Mesenchymal stem cell (in vitro differentiated cells and primary cell): ENCODE results near the gene PSEN2.

Experiments used
- DNase-seq: peaks from one replicate; pipeline ENCODE4 v3.0.0-alpha.2; 2013
- H2AFZ ChIP-seq: one replicate; pipeline ENCODE4 v1.6.1; 2013; ENCODE audit warnings: low read depth, mild to moderate bottlenecking, control low read depth, inconsistent platforms, low read length, moderate library complexity
- H2AK5ac ChIP-seq: 2 replicates; pipeline ENCODE4 v1.6.1; 2013; ENCODE audit warnings: low read length, moderate library complexity, mild to moderate bottlenecking, inconsistent platforms; ENCODE audit not compliant: severe bottlenecking
- H2BK120ac ChIP-seq: one replicate; pipeline ENCODE4 v1.6.1; 2013; ENCODE audit warnings: low read depth, mild to moderate bottlenecking, inconsistent platforms, low read length, moderate library complexity
- H2BK12ac ChIP-seq, 2 experiments: one replicate each; pipeline ENCODE4 v1.6.1; 2013; ENCODE audit warnings: inconsistent platforms in 2 of 2, low read length in 2 of 2, mild to moderate bottlenecking in 2 of 2, moderate library complexity in 2 of 2, control low read depth in 1 of 2
- H2BK15ac ChIP-seq: one replicate; pipeline ENCODE4 v1.6.1; 2013; ENCODE audit warnings: mild to moderate bottlenecking, low read depth, inconsistent platforms; ENCODE audit not compliant: poor library complexity, severe bottlenecking
- H2BK5ac ChIP-seq: 2 replicates; pipeline ENCODE4 v1.6.1; 2013; ENCODE audit warnings: low read depth, mild to moderate bottlenecking, low read length, control low read depth, inconsistent platforms; ENCODE audit not compliant: poor library complexity, severe bottlenecking
- H3K14ac ChIP-seq, 2 experiments: one replicate each; pipeline ENCODE4 v1.6.1; 2013; ENCODE audit warnings: inconsistent platforms in 2 of 2, low read length in 2 of 2, control low read depth in 1 of 2, mild to moderate bottlenecking in 1 of 2, moderate library complexity in 1 of 2
- H3K18ac ChIP-seq, 2 experiments: one replicate each; pipeline ENCODE4 v1.6.1; 2013; ENCODE audit warnings: inconsistent platforms in 2 of 2, low read length in 2 of 2, control low read depth in 1 of 2, low read depth in 1 of 2, mild to moderate bottlenecking in 1 of 2
- H3K23ac ChIP-seq, 2 experiments: one replicate each; pipeline ENCODE4 v1.6.1; 2013; ENCODE audit warnings: inconsistent platforms in 2 of 2, low read length in 2 of 2, mild to moderate bottlenecking in 2 of 2, moderate library complexity in 2 of 2, control low read depth in 1 of 2
- H3K27ac ChIP-seq: 2 replicates; pipeline ENCODE4 v1.5.1; 2013; ENCODE audit warnings: mild to moderate bottlenecking, moderate library complexity, low read length, control low read depth, inconsistent platforms; ENCODE audit not compliant: poor library complexity, severe bottlenecking
- H3K27me3 ChIP-seq, 2 experiments: 2 replicates each; pipeline versions ENCODE4 v1.6.1 to v1.7.0; 2013; ENCODE audit warnings: low read length in 2 of 2, mild to moderate bottlenecking in 2 of 2, moderate library complexity in 2 of 2, control low read depth in 1 of 2, inconsistent platforms in 1 of 2; ENCODE audit not compliant: control insufficient read depth in 1 of 2, insufficient read depth in 1 of 2
- H3K36me3 ChIP-seq, 2 experiments: 2 replicates each; pipeline versions ENCODE4 v1.6.1 to v1.7.0; 2013; ENCODE audit warnings: low read length in 2 of 2, control low read depth in 1 of 2, inconsistent platforms in 1 of 2, low read depth in 1 of 2, mild to moderate bottlenecking in 1 of 2; ENCODE audit not compliant: insufficient read depth in 2 of 2, control insufficient read depth in 1 of 2
- H3K4ac ChIP-seq, 2 experiments: one replicate each; pipeline ENCODE4 v1.6.1; 2013; ENCODE audit warnings: inconsistent platforms in 2 of 2, low read length in 2 of 2, mild to moderate bottlenecking in 2 of 2, moderate library complexity in 2 of 2, control low read depth in 1 of 2, low read depth in 1 of 2
- H3K4me1 ChIP-seq: 2 replicates; pipeline ENCODE4 v1.6.1; 2013; ENCODE audit warnings: low read depth, low read length, control low read depth; ENCODE audit not compliant: control insufficient read depth, insufficient read depth
- H3K4me2 ChIP-seq: 2 replicates; pipeline ENCODE4 v1.6.1; 2013; ENCODE audit warnings: low read length, mild to moderate bottlenecking, inconsistent platforms; ENCODE audit not compliant: poor library complexity, severe bottlenecking
- H3K4me3 ChIP-seq, 2 experiments: 2 replicates each; pipeline versions ENCODE4 v1.5.1 to v1.7.0; 2013; ENCODE audit warnings: low read length in 2 of 2, mild to moderate bottlenecking in 2 of 2, control low read depth in 1 of 2, low read depth in 1 of 2; ENCODE audit not compliant: insufficient read depth in 1 of 2
- H3K79me1 ChIP-seq: replicated peaks from 2 replicates; pipeline ENCODE4 v1.6.1; 2013; ENCODE audit warnings: mild to moderate bottlenecking, control low read depth, low read length, inconsistent platforms; ENCODE audit not compliant: poor library complexity, severe bottlenecking
- H3K9ac ChIP-seq: 2 replicates; pipeline ENCODE4 v1.7.0; 2013; ENCODE audit warnings: mild to moderate bottlenecking, low read length, moderate library complexity
- H3K9me3 ChIP-seq: 2 replicates; pipeline ENCODE4 v1.7.0; 2013; ENCODE audit warnings: mild to moderate bottlenecking, low read length; ENCODE audit not compliant: control insufficient read depth
- H4K8ac ChIP-seq: one replicate; pipeline ENCODE4 v1.6.1; 2013; ENCODE audit warnings: inconsistent platforms, mild to moderate bottlenecking, low read length, moderate library complexity
- H4K91ac ChIP-seq: one replicate; pipeline ENCODE4 v1.6.1; 2013; ENCODE audit warnings: mild to moderate bottlenecking, low read length, inconsistent platforms
- WGBS: methylation state at CpG from one replicate; pipeline ENCODE4 v1.1.7; 2013; ENCODE audit warnings: mixed read lengths; 5-methylcytosine and 5-hydroxymethylcytosine counted together

Gene PSEN2

DNA sequence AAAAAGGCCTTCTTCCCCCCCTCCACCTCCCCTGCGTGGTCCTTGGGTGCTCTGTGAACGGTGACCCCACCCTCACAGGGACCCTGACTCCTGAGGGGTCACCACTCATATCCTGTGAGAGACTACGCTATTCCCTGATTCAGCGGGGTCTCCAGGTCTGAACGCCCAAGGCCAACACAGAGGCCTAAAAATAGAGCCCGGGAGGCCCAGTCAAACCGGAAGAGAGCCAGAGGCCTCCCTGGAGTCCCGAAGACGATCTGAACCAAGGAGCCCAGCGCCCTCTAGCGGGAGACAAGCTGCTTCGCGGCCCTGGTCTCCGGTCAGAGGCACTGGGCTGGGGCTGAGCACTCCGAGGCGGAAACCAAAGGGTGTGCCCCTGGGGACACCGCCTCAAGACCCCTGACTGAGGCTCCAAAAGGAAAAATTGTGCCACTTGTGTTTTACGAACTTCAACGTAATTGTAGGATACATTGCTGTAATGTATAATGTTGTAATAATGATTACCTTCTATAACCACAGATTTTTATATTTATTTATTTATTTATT is 42.4 kb upstream of the PSEN2 start:
- DNase-seq = peak; percentile 95
- Histone ChIP-seq H3K4ac (peak overlapping the region; percentile 34 to 88), H2BK12ac (peak overlapping the region in 1 of 2 experiments; percentile 71), H3K18ac (peak overlapping the region; percentile 92 to 93), H2AFZ (no peak overlapping the region), H3K9me3 (peaks cover 1% of the 10 kb centered on the region), H4K8ac (peak overlapping the region; percentile 100), H3K14ac (no peak overlapping the region), H4K91ac (peak overlapping the region; percentile 97), H2AK5ac (no peak overlapping the region), H2BK5ac (no peak overlapping the region), H3K23ac (no peak overlapping the region), H3K4me3 (peak overlapping the region in 1 of 2 experiments; percentile 70), H3K36me3 (no peaks in the 10 kb centered on the region), H3K4me1 (peaks cover 2% of the 10 kb centered on the region), H3K27me3 (peaks cover 0 to 3% of the 10 kb centered on the region in 2 experiments), H2BK120ac (peak overlapping the region; percentile 89), H2BK15ac (peak overlapping the region; percentile 57), H3K27ac (no peak overlapping the region), H3K79me1 (no peaks in the 10 kb centered on the region), H3K9ac (peak overlapping the region; percentile 96), H3K4me2 (peak overlapping the region; percentile 44)
- WGBS = 6% methylated on average over 16 of the region's 19 CpGs

DNA sequence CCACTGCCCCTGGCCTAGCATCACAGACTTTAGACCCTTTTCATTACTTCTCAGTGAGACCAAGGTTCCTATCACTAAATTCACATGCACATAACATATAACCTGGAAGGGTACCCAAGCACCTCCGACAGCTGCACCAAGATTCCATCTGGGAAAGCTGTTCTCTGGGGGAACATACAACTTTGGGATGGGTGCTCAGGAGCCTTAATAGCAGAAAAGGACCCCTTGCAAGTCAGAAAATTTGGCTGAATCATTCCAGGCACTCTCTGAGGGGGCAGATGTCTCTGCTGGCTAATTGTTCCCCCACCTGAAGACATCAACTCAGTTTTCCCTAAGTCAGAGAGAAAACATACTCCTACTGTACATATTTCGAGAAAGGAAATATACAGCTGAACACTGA is 41.3 kb upstream of the PSEN2 start:
- H3K4me2 ChIP-seq = no peak overlapping the region
- no peak for DNase-seq
- no peak overlapping the region for H3K9ac ChIP-seq
- no peaks in the 10 kb centered on the region for H3K79me1 ChIP-seq
- H2BK5ac ChIP-seq = no peak overlapping the region
- peaks cover 0 to 3% of the 10 kb centered on the region in 2 experiments for H3K27me3 ChIP-seq
- H2AFZ ChIP-seq = no peak overlapping the region
- no peak overlapping the region for H2BK15ac ChIP-seq
- no peak overlapping the region for H4K8ac ChIP-seq
- no peak overlapping the region for H3K23ac ChIP-seq
- H3K14ac ChIP-seq = no peak overlapping the region
- no peak overlapping the region for H3K27ac ChIP-seq
- no peak overlapping the region for H2AK5ac ChIP-seq
- H3K36me3 ChIP-seq = no peaks in the 10 kb centered on the region
- no peak overlapping the region for H3K4me3 ChIP-seq
- peaks cover 3% of the 10 kb centered on the region for H3K9me3 ChIP-seq
- H3K18ac ChIP-seq = no peak overlapping the region
- H2BK120ac ChIP-seq = no peak overlapping the region
- H3K4me1 ChIP-seq = peaks cover 2% of the 10 kb centered on the region
- no peak overlapping the region for H4K91ac ChIP-seq
- H3K4ac ChIP-seq = no peak overlapping the region
- H2BK12ac ChIP-seq = no peak overlapping the region
- WGBS = 100% methylated on average over 2 of the region's 2 CpGs

DNA sequence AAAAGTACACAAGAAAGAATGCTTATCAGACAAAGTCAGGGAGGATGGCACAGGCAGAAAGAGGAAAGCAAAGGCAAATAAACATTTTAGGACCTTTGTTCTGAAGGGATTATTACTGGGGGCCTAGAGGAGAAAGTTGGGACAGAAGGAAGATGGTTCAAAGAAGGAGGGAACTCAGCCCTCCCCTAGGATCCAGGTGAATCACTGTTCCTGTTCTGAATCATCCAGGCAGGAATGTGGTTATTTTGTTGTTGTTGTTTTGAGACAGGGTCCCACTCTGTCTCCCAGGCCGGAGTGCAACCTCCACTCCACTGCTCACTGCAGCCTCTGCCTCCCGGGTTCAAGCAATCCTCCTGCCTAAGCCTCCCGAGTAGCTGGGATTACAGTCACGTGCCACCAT is 38.5 kb upstream of the PSEN2 start:
- no peaks in the 10 kb centered on the region for H3K36me3 ChIP-seq
- WGBS = 90% methylated on average over 4 of the region's 4 CpGs
- H3K18ac ChIP-seq = no peak overlapping the region
- no peak overlapping the region for H2BK12ac ChIP-seq
- H3K9ac ChIP-seq = no peak overlapping the region
- no peak overlapping the region for H3K4me3 ChIP-seq
- H2BK5ac ChIP-seq = no peak overlapping the region
- no peak overlapping the region for H3K4ac ChIP-seq
- no peak overlapping the region for H4K91ac ChIP-seq
- H4K8ac ChIP-seq = no peak overlapping the region
- H2BK15ac ChIP-seq = peak overlapping the region; percentile 23
- H2BK120ac ChIP-seq = no peak overlapping the region
- H3K4me1 ChIP-seq = peaks cover 2% of the 10 kb centered on the region
- H3K9me3 ChIP-seq = peaks cover 3% of the 10 kb centered on the region
- no peak for DNase-seq
- no peak overlapping the region for H3K27ac ChIP-seq
- no peak overlapping the region for H3K23ac ChIP-seq
- no peaks in the 10 kb centered on the region for H3K27me3 ChIP-seq
- no peak overlapping the region for H2AK5ac ChIP-seq
- H3K79me1 ChIP-seq = no peaks in the 10 kb centered on the region
- H2AFZ ChIP-seq = no peak overlapping the region
- H3K4me2 ChIP-seq = no peak overlapping the region
- H3K14ac ChIP-seq = no peak overlapping the region

DNA sequence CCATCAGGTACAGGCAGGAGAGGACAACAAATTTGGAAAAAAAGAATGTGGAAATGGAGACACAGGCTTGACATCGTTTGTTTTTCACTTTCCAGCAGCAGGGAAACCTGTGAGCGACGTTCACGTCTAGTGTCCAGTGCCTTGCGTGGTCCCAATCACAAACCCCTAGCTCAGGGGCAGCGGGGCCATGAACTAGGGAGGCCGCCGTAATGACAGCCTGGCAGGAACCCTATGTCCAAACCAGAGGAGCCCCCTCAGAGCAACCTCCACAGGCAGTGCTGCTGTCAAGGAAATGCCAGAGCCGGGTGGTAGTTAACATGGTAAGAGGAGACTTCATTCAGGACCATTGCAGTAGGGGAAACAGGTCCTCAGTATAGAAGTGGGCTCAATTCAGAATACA is 37.8 kb upstream of the PSEN2 start:
- peaks cover 3% of the 10 kb centered on the region for H3K9me3 ChIP-seq
- H3K36me3 ChIP-seq = no peaks in the 10 kb centered on the region
- no peak overlapping the region for H2BK15ac ChIP-seq
- no peak overlapping the region for H3K27ac ChIP-seq
- H3K18ac ChIP-seq = no peak overlapping the region
- H3K4me2 ChIP-seq = no peak overlapping the region
- H2BK120ac ChIP-seq = no peak overlapping the region
- no peak overlapping the region for H3K23ac ChIP-seq
- WGBS = 92% methylated on average over 9 of the region's 9 CpGs
- no peak overlapping the region for H4K91ac ChIP-seq
- no peaks in the 10 kb centered on the region for H3K27me3 ChIP-seq
- no peak for DNase-seq
- H3K9ac ChIP-seq = no peak overlapping the region
- no peak overlapping the region for H4K8ac ChIP-seq
- H3K4ac ChIP-seq = no peak overlapping the region
- no peak overlapping the region for H2BK5ac ChIP-seq
- H2AFZ ChIP-seq = no peak overlapping the region
- no peak overlapping the region for H2AK5ac ChIP-seq
- H3K79me1 ChIP-seq = no peaks in the 10 kb centered on the region
- H3K14ac ChIP-seq = no peak overlapping the region
- H2BK12ac ChIP-seq = no peak overlapping the region
- H3K4me3 ChIP-seq = no peak overlapping the region
- peaks cover 2% of the 10 kb centered on the region for H3K4me1 ChIP-seq
